ENCODE results near the gene BCAR1. TPM values are rescaled to one million over a fixed set of nuclear protein-coding genes. Genes with fewer than 3 reads are reported as not detected.
A peak's percentile ranks its signal among the peaks of the same experiment; 100 is the strongest.
"Not testable (repeated sequence)": the region's sequence is repeated elsewhere in the genome, so short reads cannot be mapped to it uniquely, and the experiment has no call there.

BCAR1 gene
- total RNA-seq, 8 experiments from 2014 or later: 14.5 to 38.4 (median 22.2) TPM

- Histone ChIP-seq H3K27ac (no peak overlapping the region), H3K4me1 (replicated peaks in 1 of 2) (no peaks in the 10 kb centered on the region), H3K4me3 (no peak overlapping the region)
- no peak for ATAC-seq (replicated peaks in 6 of 8)
- 80 to 100% (median 87%) methylated on average over 1 to 3 of the region's 16 CpGs; no CpG with 5 or more reads in 7 of the 10 experiments for WGBS, 10 experiments
- in situ Hi-C loops (cut with MboI; ENCODE audit: low pct_unique_long_range_greater_than_20kb in 2 of 9, low sequenced_read_pairs in 9 of 9, unreplicated experiment in 9 of 9): loop anchor here in 6 of 9 experiments (25.0 kb wide), 3 partner anchors 165 to 1940 kb away; no protein-coding TSS in a partner anchor
Observed at GRCh38 chr16:75222271-75222783, 29.1 kb downstream of the BCAR1 start.

GRCh38 chr16:75219838-75220237 is 31.6 kb downstream of the BCAR1 start:
- 9 to 100% (median 78%) methylated on average over 1 to 5 of the region's 5 CpGs; no CpG with 5 or more reads in 2 of the 10 experiments for WGBS, 10 experiments
- in situ Hi-C loops (cut with MboI; ENCODE audit: low pct_unique_long_range_greater_than_20kb in 2 of 9, low sequenced_read_pairs in 9 of 9, unreplicated experiment in 9 of 9): loop anchor here in 7 of 9 experiments (10.0 to 25.0 kb wide), 4 partner anchors 167 to 1942 kb away; no protein-coding TSS in a partner anchor
- peak in 1 of 8 experiments; percentile 32 for ATAC-seq (replicated peaks in 6 of 8)
- Histone ChIP-seq H3K4me3 (no peak overlapping the region), H3K27ac (no peak overlapping the region), H3K4me1 (replicated peaks in 1 of 2) (no peaks in the 10 kb centered on the region)

- no peak for ATAC-seq (replicated peaks in 6 of 8)
- H3K4me1 ChIP-seq (replicated peaks in 1 of 2): no peaks in the 10 kb centered on the region
- no peak overlapping the region for H3K27ac ChIP-seq
- no peak overlapping the region for H3K4me3 ChIP-seq
- in situ Hi-C loops (cut with MboI; ENCODE audit: low pct_unique_long_range_greater_than_20kb in 2 of 9, low sequenced_read_pairs in 9 of 9, unreplicated experiment in 9 of 9): loop anchor here in 7 of 9 experiments (10.0 to 25.0 kb wide), 4 partner anchors 168 to 1943 kb away; no protein-coding TSS in a partner anchor
- 30 to 92% (median 73%) methylated on average over 2 to 3 of the region's 4 CpGs; no CpG with 5 or more reads in 5 of the 10 experiments for WGBS, 10 experiments
Observed at GRCh38 chr16:75219088-75219487, 32.3 kb downstream of the BCAR1 start.

GRCh38 chr16:75218256-75219076 is 33.0 kb downstream of the BCAR1 start, which contains the start of gene CTRB1:
CTRB1 (plus strand) TSS chr16:75218988; CDS start chr16:75219008, 20 bp downstream.
- peak in 1 of 8 experiments; percentile 36 for ATAC-seq (replicated peaks in 6 of 8)
- Histone ChIP-seq H3K4me3 (no peak within 1 kb of the TSS), H3K4me1 (replicated peaks in 1 of 2) (no peaks in the 10 kb centered on the region), H3K27ac (no peak within 1 kb of the TSS)
- in situ Hi-C loops (cut with MboI; ENCODE audit: low pct_unique_long_range_greater_than_20kb in 2 of 9, low sequenced_read_pairs in 9 of 9, unreplicated experiment in 9 of 9): loop anchor here in 7 of 9 experiments (10.0 to 25.0 kb wide), 4 partner anchors 169 to 1944 kb away; no protein-coding TSS in a partner anchor
- 60 to 100% (median 92%) methylated on average over 1 to 6 of the region's 19 CpGs; no CpG with 5 or more reads in 4 of the 10 experiments for WGBS, 10 experiments

GRCh38 chr16:75217389-75217851 is 34.0 kb downstream of the BCAR1 start:
- 20 to 100% (median 75%) methylated on average over 1 to 6 of the region's 11 CpGs; no CpG with 5 or more reads in 2 of the 10 experiments for WGBS, 10 experiments
- Histone ChIP-seq H3K27ac (no peak overlapping the region), H3K4me1 (replicated peaks in 1 of 2) (no peaks in the 10 kb centered on the region), H3K4me3 (no peak overlapping the region)
- ATAC-seq (replicated peaks in 6 of 8): no peak
- in situ Hi-C loops (cut with MboI; ENCODE audit: low pct_unique_long_range_greater_than_20kb in 2 of 9, low sequenced_read_pairs in 9 of 9, unreplicated experiment in 9 of 9): loop anchor here in 7 of 9 experiments (10.0 to 25.0 kb wide), 4 partner anchors 170 to 1945 kb away; no protein-coding TSS in a partner anchor

- 71 to 100% (median 79%) methylated on average over 1 to 6 of the region's 7 CpGs; no CpG with 5 or more reads in 4 of the 10 experiments for WGBS, 10 experiments
Observed at GRCh38 chr16:75216576-75216975, 34.8 kb downstream of the BCAR1 start.

GRCh38 chr16:75216127-75216526 is 35.3 kb downstream of the BCAR1 start:
- in situ Hi-C loops (cut with MboI; ENCODE audit: low pct_unique_long_range_greater_than_20kb in 2 of 9, low sequenced_read_pairs in 9 of 9, unreplicated experiment in 9 of 9): loop anchor here in 7 of 9 experiments (10.0 to 25.0 kb wide), 4 partner anchors 171 to 1946 kb away; no protein-coding TSS in a partner anchor
- WGBS, 10 experiments: 60 to 100% (median 80%) methylated on average over 1 of the region's 2 CpGs; no CpG with 5 or more reads in 3 of the 10 experiments
- Histone ChIP-seq H3K27ac (no peak overlapping the region), H3K4me3 (no peak overlapping the region), H3K4me1 (replicated peaks in 1 of 2) (no peaks in the 10 kb centered on the region)
- peak in 1 of 8 experiments; percentile 14 for ATAC-seq (replicated peaks in 6 of 8)

More at GRCh38 chr16:75216576-75216975, 34.8 kb downstream of the BCAR1 start:
- no peak overlapping the region for H3K4me3 ChIP-seq
- ATAC-seq (replicated peaks in 6 of 8): no peak
- in situ Hi-C loops (cut with MboI; ENCODE audit: low pct_unique_long_range_greater_than_20kb in 2 of 9, low sequenced_read_pairs in 9 of 9, unreplicated experiment in 9 of 9): loop anchor here in 7 of 9 experiments (10.0 to 25.0 kb wide), 4 partner anchors 171 to 1946 kb away; no protein-coding TSS in a partner anchor
- no peak overlapping the region for H3K27ac ChIP-seq
- no peaks in the 10 kb centered on the region for H3K4me1 ChIP-seq (replicated peaks in 1 of 2)

GRCh38 chr16:75211286-75211685 is 40.1 kb downstream of the BCAR1 start:
- in situ Hi-C loops (cut with MboI; ENCODE audit: low pct_unique_long_range_greater_than_20kb in 2 of 9, low sequenced_read_pairs in 9 of 9, unreplicated experiment in 9 of 9): loop anchor here in 7 of 9 experiments (10.0 to 25.0 kb wide), 4 partner anchors 176 to 1951 kb away; no protein-coding TSS in a partner anchor
- not testable (repeated sequence) for ATAC-seq (replicated peaks in 6 of 8)

GRCh38 chr16:75209944-75210343 is 41.5 kb downstream of the BCAR1 start:
- no peak for ATAC-seq (replicated peaks in 6 of 8)
- WGBS, 10 experiments: 43 to 100% (median 77%) methylated on average over 1 to 4 of the region's 5 CpGs; no CpG with 5 or more reads in 2 of the 10 experiments
- Histone ChIP-seq H3K4me3 (no peak overlapping the region), H3K27ac (no peak overlapping the region), H3K4me1 (replicated peaks in 1 of 2) (no peaks in the 10 kb centered on the region)
- in situ Hi-C loops (cut with MboI; ENCODE audit: low pct_unique_long_range_greater_than_20kb in 2 of 9, low sequenced_read_pairs in 9 of 9, unreplicated experiment in 9 of 9): loop anchor here in 7 of 9 experiments (10.0 to 25.0 kb wide), 4 partner anchors 177 to 1952 kb away; no protein-coding TSS in a partner anchor

More at GRCh38 chr16:75211286-75211685, 40.1 kb downstream of the BCAR1 start:
- not testable (repeated sequence) for H3K4me1 ChIP-seq (replicated peaks in 1 of 2); H3K27ac ChIP-seq; H3K4me3 ChIP-seq
- 40 to 100% (median 87%) methylated on average over 1 to 7 of the region's 10 CpGs; no CpG with 5 or more reads in 2 of the 10 experiments for WGBS, 10 experiments

GRCh38 chr16:75209514-75209913 is 41.9 kb downstream of the BCAR1 start:
- H3K27ac ChIP-seq; H3K4me3 ChIP-seq; ATAC-seq (replicated peaks in 6 of 8); H3K4me1 ChIP-seq (replicated peaks in 1 of 2): not testable (repeated sequence)
- WGBS, 10 experiments: 53 to 100% (median 75%) methylated on average over 2 to 4 of the region's 7 CpGs; no CpG with 5 or more reads in 4 of the 10 experiments
- in situ Hi-C loops (cut with MboI; ENCODE audit: low pct_unique_long_range_greater_than_20kb in 2 of 9, low sequenced_read_pairs in 9 of 9, unreplicated experiment in 9 of 9): loop anchor here in 6 of 9 experiments (25.0 kb wide), 3 partner anchors 178 to 1953 kb away; no protein-coding TSS in a partner anchor

GRCh38 chr16:75208861-75209505 is 42.4 kb downstream of the BCAR1 start:
- Histone ChIP-seq H3K4me1 (replicated peaks in 1 of 2) (peaks cover 0 to 6% of the 10 kb centered on the region in 2 donors), H3K27ac (no peak overlapping the region), H3K4me3 (no peak overlapping the region)
- in situ Hi-C loops (cut with MboI; ENCODE audit: low pct_unique_long_range_greater_than_20kb in 2 of 9, low sequenced_read_pairs in 9 of 9, unreplicated experiment in 9 of 9): loop anchor here in 6 of 9 experiments (25.0 kb wide), 3 partner anchors 178 to 1953 kb away; no protein-coding TSS in a partner anchor
- 40 to 92% (median 76%) methylated on average over 2 to 10 of the region's 27 CpGs; no CpG with 5 or more reads in 6 of the 10 experiments for WGBS, 10 experiments
- no peak for ATAC-seq (replicated peaks in 6 of 8)

Measured in motor neuron (in vitro differentiated cells).